H1 (cell line): Measurements from ENCODE around the gene SAE1. TPM values are rescaled to one million over a fixed set of nuclear protein-coding genes. Genes with fewer than 3 reads are reported as not detected.
A peak's percentile ranks its signal among the peaks of the same experiment; 100 is the strongest.

Experiments
- CTCF ChIA-PET: fragments of 300-600 bp; sonication (Branson Sonifier 250); formaldehyde crosslinking; loops from one replicate; lab custom pipeline; 2021; ENCODE audit not compliant: partially characterized antibody; lab: Charles Lee
- POLR2A ChIA-PET: fragments of 300-600 bp; sonication (Branson Sonifier 250); formaldehyde crosslinking; loops from one replicate; lab custom pipeline; 2021; ENCODE audit warnings: inconsistent platforms; ENCODE audit not compliant: partially characterized antibody; lab: Charles Lee
- DNase-seq, 2 experiments: peaks; one replicate each; pipeline versions ENCODE4 v3.0.0 to v3.0.0-alpha.2; 2010 to 2022; ENCODE audit warnings: low spot score in 2 of 2, low read depth in 1 of 2, mixed read lengths in 1 of 2
- FAIRE-seq: peaks from 2 replicates; lab custom pipeline; 2011; peaks lifted over from hg19 to GRCh38; lab: Jason Lieb, UNC
- H2AFZ ChIP-seq: 2 replicates; pipeline ENCODE4 v1.8.1; 2012; ENCODE audit warnings: low read length, inconsistent platforms
- H2AK5ac ChIP-seq: 2 replicates; pipeline ENCODE4 v1.6.1; 2013; ENCODE audit warnings: low read depth, low read length
- H2BK120ac ChIP-seq: replicated peaks from 2 replicates; pipeline ENCODE3; 2013; ENCODE audit warnings: low read depth, low read length, inconsistent platforms
- H2BK12ac ChIP-seq: 2 replicates; pipeline ENCODE4 v1.6.1; 2013; ENCODE audit warnings: low read depth, low read length
- H2BK15ac ChIP-seq: 2 replicates; pipeline ENCODE4 v1.6.1; 2013; ENCODE audit warnings: low read length
- H2BK20ac ChIP-seq: 2 replicates; pipeline ENCODE4 v1.6.1; 2013; ENCODE audit warnings: low read length
- H2BK5ac ChIP-seq: 2 replicates; pipeline ENCODE4 v1.6.1; 2013; ENCODE audit warnings: low read depth, low read length
- H3K14ac ChIP-seq: 2 replicates; pipeline ENCODE4 v1.6.1; 2013; ENCODE audit warnings: inconsistent platforms; ENCODE audit not compliant: insufficient read length
- H3K18ac ChIP-seq: 2 replicates; pipeline ENCODE4 v1.6.1; 2013; ENCODE audit warnings: low read length; ENCODE audit errors: extremely low read depth
- H3K23ac ChIP-seq: 2 replicates; pipeline ENCODE4 v1.6.1; 2013; ENCODE audit warnings: inconsistent platforms; ENCODE audit not compliant: insufficient read length
- H3K23me2 ChIP-seq: 2 replicates; pipeline ENCODE4 v1.6.1; 2013; ENCODE audit warnings: low read depth, low read length
- H3K27ac ChIP-seq: 2 replicates; pipeline ENCODE4 v1.6.1; 2011; ENCODE audit warnings: low read depth, low read length, inconsistent platforms
- H3K27me3 ChIP-seq, 4 experiments: replicated peaks in 1 of 4; 1 replicate in 1 of 4; 2 replicates in 3 of 4; pipeline versions ENCODE4 v1.6.1 to v1.8.1; 2011 to 2013; ENCODE audit warnings: low read length in 3 of 4, mild to moderate bottlenecking in 3 of 4, inconsistent platforms in 2 of 4, mixed read lengths in 2 of 4, moderate library complexity in 1 of 4; ENCODE audit not compliant: control insufficient read depth in 3 of 4, insufficient read depth in 3 of 4; ENCODE audit errors: extremely low read depth in 1 of 4
- H3K36me3 ChIP-seq, 4 experiments: 2 replicates each; pipeline versions ENCODE4 v1.6.1 to v1.8.1; 2011 to 2013; ENCODE audit warnings: mild to moderate bottlenecking in 4 of 4, low read length in 3 of 4, moderate library complexity in 2 of 4, control low read depth in 1 of 4, inconsistent platforms in 1 of 4; ENCODE audit not compliant: insufficient read depth in 4 of 4, control insufficient read depth in 2 of 4
- H3K4ac ChIP-seq: replicated peaks from 2 replicates; pipeline ENCODE3; 2013; ENCODE audit warnings: low read length, low read depth, mixed read lengths, inconsistent platforms; ENCODE audit not compliant: insufficient read length
- H3K4me1 ChIP-seq, 4 experiments: replicated peaks in 1 of 4; 1 replicate in 1 of 4; 2 replicates in 3 of 4; pipeline versions ENCODE4 v1.6.1 to v1.8.1; 2011 to 2013; ENCODE audit warnings: low read length in 3 of 4, inconsistent platforms in 2 of 4, mixed read lengths in 1 of 4; ENCODE audit not compliant: insufficient read depth in 4 of 4, control insufficient read depth in 3 of 4
- H3K4me2 ChIP-seq, 2 experiments: 2 replicates each; pipeline versions ENCODE4 v1.6.1 to v1.8.1; 2011 to 2013; ENCODE audit warnings: low read depth in 2 of 2, low read length in 2 of 2, control low read depth in 1 of 2, inconsistent platforms in 1 of 2, mild to moderate bottlenecking in 1 of 2; ENCODE audit not compliant: insufficient read depth in 1 of 2
- H3K4me3 ChIP-seq, 4 experiments: fragments of 200-600, 300-600 bp in 1 of 4; sonication (generic), shearing (Covaris generic), sonication (Bioruptor Twin) in 1 of 4; 2 replicates each; pipeline versions ENCODE4 v1.5.1 to v1.8.1; 2011 to 2016; ENCODE audit warnings: low read length in 4 of 4, low read depth in 3 of 4, control low read depth in 2 of 4, inconsistent platforms in 2 of 4, mild to moderate bottlenecking in 2 of 4, mixed read lengths in 1 of 4, moderate library complexity in 1 of 4; ENCODE audit not compliant: insufficient read depth in 2 of 4; ENCODE audit errors: extremely low read depth in 1 of 4
- H3K56ac ChIP-seq: replicated peaks from 2 replicates; pipeline ENCODE3; 2013; ENCODE audit warnings: low read depth, mild to moderate bottlenecking, mixed read lengths, low read length, inconsistent platforms; ENCODE audit not compliant: insufficient read length
- H3K79me1 ChIP-seq: 2 replicates; pipeline ENCODE4 v1.6.1; 2013; ENCODE audit warnings: low read depth, low read length, control low read depth
- H3K79me2 ChIP-seq, 2 experiments: 2 replicates each; pipeline versions ENCODE4 v1.6.1 to v1.8.1; 2012 to 2013; ENCODE audit warnings: low read length in 2 of 2, mild to moderate bottlenecking in 2 of 2, inconsistent platforms in 1 of 2; ENCODE audit not compliant: insufficient read depth in 2 of 2, control insufficient read depth in 1 of 2
- H3K9ac ChIP-seq, 4 experiments: replicated peaks in 1 of 4; 1 replicate in 1 of 4; 2 replicates in 3 of 4; pipeline versions ENCODE4 v1.6.1 to v1.8.1; 2011 to 2013; ENCODE audit warnings: low read depth in 3 of 4, low read length in 3 of 4, control low read depth in 2 of 4, mild to moderate bottlenecking in 2 of 4, moderate library complexity in 2 of 4, inconsistent platforms in 1 of 4; ENCODE audit errors: extremely low read depth in 1 of 4
- H3K9me3 ChIP-seq, 2 experiments: 2 replicates each; pipeline versions ENCODE4 v1.6.1 to v1.8.1; 2012 to 2013; ENCODE audit warnings: mild to moderate bottlenecking in 2 of 2, moderate library complexity in 2 of 2, control low read depth in 1 of 2, inconsistent platforms in 1 of 2, low read depth in 1 of 2, low read length in 1 of 2, mixed read lengths in 1 of 2; ENCODE audit not compliant: insufficient read depth in 2 of 2
- H4K20me1 ChIP-seq, 2 experiments: replicated peaks in 1 of 2; 2 replicates each; pipeline versions ENCODE3 to v1.8.1; 2011 to 2013; ENCODE audit warnings: inconsistent platforms in 2 of 2, low read length in 2 of 2, mild to moderate bottlenecking in 1 of 2; ENCODE audit not compliant: insufficient read depth in 2 of 2, control insufficient read depth in 1 of 2
- H4K5ac ChIP-seq: 2 replicates; pipeline ENCODE4 v1.6.1; 2013; ENCODE audit warnings: low read length, low read depth, mixed read lengths, inconsistent platforms; ENCODE audit not compliant: insufficient read length
- H4K8ac ChIP-seq: 2 replicates; pipeline ENCODE4 v1.8.0; 2013; ENCODE audit warnings: mild to moderate bottlenecking, moderate library complexity, low read length, inconsistent platforms; ENCODE audit not compliant: insufficient read depth; ENCODE audit errors: extremely low read depth
- H4K91ac ChIP-seq: replicated peaks from 2 replicates; pipeline ENCODE3; 2013; ENCODE audit warnings: low read length, mixed read lengths, inconsistent platforms; ENCODE audit not compliant: insufficient read length
- CREB1 ChIP-seq: IDR thresholded peaks from 2 replicates; pipeline ENCODE4 v1.6.1; 2012; ENCODE audit warnings: inconsistent platforms
- EGR1 ChIP-seq: IDR thresholded peaks from 2 replicates; pipeline ENCODE4 v1.6.1; 2011; ENCODE audit warnings: low read depth, low read length, borderline replicate concordance
- EP300 ChIP-seq, 2 experiments: IDR thresholded peaks; 1 replicate in 1 of 2; 2 replicates in 1 of 2; pipeline ENCODE4 v1.6.1; 2011 to 2012; ENCODE audit warnings: low read depth in 2 of 2, low read length in 2 of 2, mild to moderate bottlenecking in 2 of 2, borderline replicate concordance in 1 of 2, inconsistent platforms in 1 of 2, moderate library complexity in 1 of 2
- RAD21 ChIP-seq, 2 experiments: IDR thresholded peaks in 1 of 2; conservative IDR thresholded peaks in 1 of 2; 2 replicates each; pipeline ENCODE4 v1.6.1; 2011; ENCODE audit warnings: low read depth in 2 of 2, low read length in 2 of 2, improper control_type of control experiment in 1 of 2, inconsistent platforms in 1 of 2, mild to moderate bottlenecking in 1 of 2, moderate library complexity in 1 of 2
- RNF2 ChIP-seq: fragments of 200-900, 300-1000 bp; sonication (generic); IDR thresholded peaks from 2 replicates; pipeline ENCODE4 v1.7.1; 2016; ENCODE audit warnings: borderline replicate concordance, low read depth, mild to moderate bottlenecking, antibody characterized with exemption, low read length; ENCODE audit not compliant: poor library complexity, severe bottlenecking; ENCODE audit errors: missing control alignments
- SIN3A ChIP-seq, 2 experiments: IDR thresholded peaks in 1 of 2; conservative IDR thresholded peaks in 1 of 2; 2 replicates each; pipeline ENCODE4 v1.6.1; 2011 to 2012; ENCODE audit warnings: low read length in 2 of 2, improper control_type of control experiment in 1 of 2, low read depth in 1 of 2, mild to moderate bottlenecking in 1 of 2
- SIRT6 ChIP-seq: IDR thresholded peaks from one replicate; pipeline ENCODE4 v1.7.1; 2012; ENCODE audit warnings: low read length, inconsistent platforms
- WGBS, 2 experiments: shearing (Covaris generic) in 1 of 2; methylation state at CpG; one replicate each; pipeline versions ENCODE4 v1.1.6 to v1.1.7; 2013 to 2015; ENCODE audit warnings: low lambda C conversion rate in 2 of 2, mixed read lengths in 2 of 2, inconsistent platforms in 1 of 2, low coverage in 1 of 2, missing lambda C conversion rate in 1 of 2; ENCODE audit not compliant: insufficient replicate concordance in 2 of 2, insufficient coverage in 1 of 2, insufficient read length in 1 of 2; ENCODE audit errors: extremely low coverage in 1 of 2, missing lambda C conversion rate in 1 of 2; 5-methylcytosine and 5-hydroxymethylcytosine counted together
- polyA plus RNA-seq, 7 experiments: library from polyadenylated mRNA; depleted of rRNA in 3 of 7; stranded (reverse) in 5 of 7; unstranded in 2 of 7; fragments of >200 nt in 5 of 7; fragments of 200-250 nt in 2 of 7; gene quantifications; 1 replicate in 5 of 7; 2 replicates in 1 of 7; 4 replicates in 1 of 7; pipeline versions ENCODE4 v1.2.1 to v1.2.3, GENCODE V29; 2011 to 2013; ENCODE audit warnings: missing spikeins in 2 of 7, mixed read lengths in 2 of 7
- total RNA-seq: library from RNA; stranded (reverse); fragmentation: NEBNext Ultra II Directional; extraction: Animal tissue kit (Norgen Biotek cat#: 25700); gene quantifications from 2 replicates; pipeline ENCODE4 v1.2.1, GENCODE V29; 2021
- TF ChIP-seq, protein P1 (sequence below), 3 experiments: IDR thresholded peaks; 1 replicate in 2 of 3; 2 replicates in 1 of 3; pipeline versions ENCODE4 v1.5.1 to v1.6.1; 2011; ENCODE audit warnings: low read length in 3 of 3, mild to moderate bottlenecking in 3 of 3, inconsistent platforms in 2 of 3, low read depth in 1 of 3, moderate library complexity in 1 of 3; ENCODE audit not compliant: insufficient read depth in 1 of 3; ENCODE audit errors: control extremely low read depth in 1 of 3

Gene SAE1
- total and polyA plus RNA-seq, 2 of the 8 experiments (the other 6 are each of a cell fraction or from before 2014, with no cell fraction given), result 213 to 268 TPM

DNA sequence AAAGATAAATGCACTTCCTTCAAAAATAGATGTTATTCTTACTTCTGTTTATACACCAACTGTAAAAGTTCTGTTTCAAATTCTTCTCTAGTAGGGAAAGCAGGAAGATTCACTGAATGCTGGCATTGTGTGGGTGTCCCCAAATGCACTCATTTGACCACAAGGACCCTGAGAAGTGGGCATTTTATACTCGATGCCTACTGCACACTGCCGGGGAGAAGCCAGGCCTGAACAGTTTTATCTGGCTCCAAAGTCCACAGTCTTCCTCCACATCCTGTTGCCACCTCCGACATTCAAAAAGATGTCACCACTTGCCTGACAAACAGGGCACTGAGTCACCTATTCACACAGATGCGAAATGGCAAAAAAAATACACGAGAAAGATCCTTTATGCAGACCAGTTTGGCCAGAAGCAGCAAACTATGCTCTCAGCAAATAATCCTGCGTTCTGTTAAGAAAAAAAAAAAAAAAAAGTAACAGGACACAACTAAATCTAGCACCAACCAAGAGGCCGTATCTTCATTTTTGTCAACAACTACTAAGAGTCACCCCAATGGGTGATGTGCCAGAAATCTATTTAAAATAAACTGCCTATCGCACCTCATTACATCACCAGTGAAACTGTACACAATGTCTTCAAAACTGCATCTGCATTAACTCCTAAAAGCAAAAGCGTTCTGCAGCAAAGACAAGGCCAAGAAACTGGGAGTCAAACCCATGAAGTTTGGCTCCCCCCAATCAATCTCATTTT, 23.3 kb upstream of the SAE1 start:
- H4K91ac ChIP-seq, result no peak overlapping the region
- peaks cover 12% of the 10 kb centered on the region for H3K23me2 ChIP-seq
- H3K56ac ChIP-seq, result no peak overlapping the region
- peaks cover 2 to 3% of the 10 kb centered on the region in 2 experiments for H4K20me1 ChIP-seq
- H2BK20ac ChIP-seq, result no peak overlapping the region
- no peak overlapping the region for H3K4me2 ChIP-seq
- no peaks in the 10 kb centered on the region for H3K27me3 ChIP-seq
- no peak overlapping the region for H4K8ac ChIP-seq
- no peak overlapping the region for H3K4ac ChIP-seq
- peaks cover 10 to 87% of the 10 kb centered on the region in 2 experiments for H3K79me2 ChIP-seq
- H3K23ac ChIP-seq, result no peak overlapping the region
- no peak overlapping the region; a peak in 1 of 7 replicates for H3K9ac ChIP-seq
- no peak overlapping the region for H2BK15ac ChIP-seq
- no peak overlapping the region for H3K27ac ChIP-seq
- peaks cover 19% of the 10 kb centered on the region for H3K79me1 ChIP-seq
- H3K14ac ChIP-seq, result no peak overlapping the region
- H3K4me3 ChIP-seq, result no peak overlapping the region
- H2BK120ac ChIP-seq, result no peak overlapping the region
- peaks cover 0 to 36% (median 2%) of the 10 kb centered on the region in 4 experiments; a peak in 4 of 8 replicates for H3K36me3 ChIP-seq
- no peak overlapping the region for H4K5ac ChIP-seq
- DNase-seq (no peak), FAIRE-seq (no peak)
- 92% methylated on average over 8 of the region's 9 CpGs; no CpG with 5 or more reads in 1 of the 2 experiments for WGBS, 2 experiments
- peak overlapping the region; percentile 56; the same call in 1 of the 2 replicates for H2AK5ac ChIP-seq
- H3K18ac ChIP-seq, result no peak overlapping the region
- ChIA-PET CTCF (interaction anchor here (0.6 to 2.0 kb wide), 5 partner anchors 8 to 94 kb away, joined by 3 to 9 read pairs (median 3); no protein-coding TSS in a partner anchor), POLR2A (interaction anchor here (0.6 to 12.2 kb wide), 10 partner anchors 9 to 71 kb away, joined by 3 to 209 read pairs (median 6); no protein-coding TSS in a partner anchor)
- H2BK5ac ChIP-seq, result no peak overlapping the region
- no peak overlapping the region for H2BK12ac ChIP-seq
- peaks cover 3 to 20% (median 14%) of the 10 kb centered on the region in 4 experiments; a peak in 6 of 7 replicates for H3K4me1 ChIP-seq
- H2AFZ ChIP-seq, result no peak overlapping the region
- H3K9me3 ChIP-seq, result no peaks in the 10 kb centered on the region
- TF ChIP-seq RAD21 (IDR thresholded peaks at IDR 0.05 in 1 of 2, conservative IDR thresholded peaks at IDR 0.05 in 1 of 2; ENCODE audit: low read depth in 2 of 2, low read length in 2 of 2) (no peak), SIN3A (conservative IDR thresholded peaks at IDR 0.05 in 1 of 2, IDR thresholded peaks at IDR 0.05 in 1 of 2; ENCODE audit: low read depth in 1 of 2, low read length in 2 of 2) (no peak), SIRT6 (no peak), EP300 (IDR thresholded peaks at IDR 0.05; ENCODE audit: borderline replicate concordance in 1 of 2, low read depth in 2 of 2, low read length in 2 of 2) (no peak), RNF2 (no peak), CREB1 (no peak), EGR1 (no peak)
- TF ChIP-seq, protein P1, sequence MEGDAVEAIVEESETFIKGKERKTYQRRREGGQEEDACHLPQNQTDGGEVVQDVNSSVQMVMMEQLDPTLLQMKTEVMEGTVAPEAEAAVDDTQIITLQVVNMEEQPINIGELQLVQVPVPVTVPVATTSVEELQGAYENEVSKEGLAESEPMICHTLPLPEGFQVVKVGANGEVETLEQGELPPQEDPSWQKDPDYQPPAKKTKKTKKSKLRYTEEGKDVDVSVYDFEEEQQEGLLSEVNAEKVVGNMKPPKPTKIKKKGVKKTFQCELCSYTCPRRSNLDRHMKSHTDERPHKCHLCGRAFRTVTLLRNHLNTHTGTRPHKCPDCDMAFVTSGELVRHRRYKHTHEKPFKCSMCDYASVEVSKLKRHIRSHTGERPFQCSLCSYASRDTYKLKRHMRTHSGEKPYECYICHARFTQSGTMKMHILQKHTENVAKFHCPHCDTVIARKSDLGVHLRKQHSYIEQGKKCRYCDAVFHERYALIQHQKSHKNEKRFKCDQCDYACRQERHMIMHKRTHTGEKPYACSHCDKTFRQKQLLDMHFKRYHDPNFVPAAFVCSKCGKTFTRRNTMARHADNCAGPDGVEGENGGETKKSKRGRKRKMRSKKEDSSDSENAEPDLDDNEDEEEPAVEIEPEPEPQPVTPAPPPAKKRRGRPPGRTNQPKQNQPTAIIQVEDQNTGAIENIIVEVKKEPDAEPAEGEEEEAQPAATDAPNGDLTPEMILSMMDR (IDR thresholded peaks at IDR 0.05; ENCODE audit: control extremely low read depth in 1 of 3, insufficient read depth in 1 of 3, low read depth in 1 of 3, low read length in 3 of 3), result no peak
